GM19324 (cell line): ENCODE measurements around the gene PARP2.

Source experiments
- ATAC-seq: cut with Tn5 transposase; IDR thresholded peaks from one replicate; pipeline ENCODE4 v1.9.1; 2021; ENCODE audit warnings: mild to moderate bottlenecking, moderate library complexity; ENCODE audit not compliant: unreplicated experiment, low FRiP score

PARP2 gene

GRCh38 chr14:20391505-20391904 is 48.1 kb downstream of the PARP2 start:
- ATAC-seq, result no peak

- no peak for ATAC-seq
Observed at GRCh38 chr14:20397511-20397910, 54.1 kb downstream of the PARP2 start.

- ATAC-seq, result no peak
Observed at GRCh38 chr14:20400589-20400964, 57.1 kb downstream of the PARP2 start.

GRCh38 chr14:20400965-20401593 is 57.6 kb downstream of the PARP2 start:
- ATAC-seq, result no peak

- ATAC-seq, result no peak
Observed at GRCh38 chr14:20403521-20403920, 60.1 kb downstream of the PARP2 start.
